ENCODE results near the gene SEPTIN8. TPM values are rescaled to one million over a fixed set of nuclear protein-coding genes. Genes with fewer than 3 reads are reported as not detected.

Gene SEPTIN8
- total RNA-seq, 2 experiments from 2014 or later, result 10.6 to 15.5 TPM

DNA sequence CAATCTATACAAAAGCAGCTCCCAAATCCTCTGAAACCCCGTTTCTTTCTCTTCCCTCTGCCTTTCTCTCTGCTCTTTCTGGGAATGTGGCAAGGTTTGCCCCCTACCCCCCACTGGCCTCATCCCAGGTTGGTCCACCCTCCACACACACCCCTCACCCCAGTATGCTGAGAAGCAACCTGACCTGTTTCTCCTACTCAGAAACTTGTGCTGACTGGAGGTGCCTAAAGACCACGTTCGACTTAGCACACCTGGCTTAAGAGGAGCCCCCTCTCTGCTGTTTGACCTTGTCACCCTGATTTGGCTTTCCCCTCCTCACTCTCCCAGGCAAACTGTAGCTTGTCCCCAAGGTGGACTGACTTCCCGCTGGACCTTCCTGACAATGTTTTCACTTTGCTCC, 1.1 kb upstream of the SEPTIN8 start:
- no peak overlapping the region for H2AFZ ChIP-seq (ENCODE audit: low read length)
- ChIA-PET CTCF (ENCODE audit: unreplicated experiment) (no interaction called here), POLR2A (no interaction called here)
- no peak overlapping the region for H3K27ac ChIP-seq (ENCODE audit: low read depth, low read length, poor library complexity, severe bottlenecking)
- no TSS peak for BruUV-seq (replicated peaks)
- no peak overlapping the region for H3K4me3 ChIP-seq (ENCODE audit: low read depth, low read length, poor library complexity, severe bottlenecking)
- peaks cover 7% of the 10 kb centered on the region for H3K4me1 ChIP-seq (ENCODE audit: insufficient read depth, low read length, poor library complexity, severe bottlenecking)
- no peaks in the 10 kb centered on the region for H3K36me3 ChIP-seq (ENCODE audit: insufficient read depth, low read length)
- H3K4me2 ChIP-seq (ENCODE audit: low read length), result no peak overlapping the region
- DNase-seq (ENCODE audit: low spot score), result no peak
- no peaks in the 10 kb centered on the region for H4K20me1 ChIP-seq (ENCODE audit: insufficient read depth, low read length)
- intact Hi-C loops (cut with micrococcal nuclease; ENCODE audit: unreplicated experiment), result no loop called here
- H3K9me3 ChIP-seq (ENCODE audit: low read length), result no peaks in the 10 kb centered on the region
- no peaks in the 10 kb centered on the region for H3K79me2 ChIP-seq (ENCODE audit: insufficient read depth, low read depth, low read length)
- no peak for TF ChIP-seq EZH2phosphoT487 (IDR thresholded peaks at IDR 0.05; ENCODE audit: borderline replicate concordance, low read depth, low read length)
- TF ChIP-seq, protein P1, sequence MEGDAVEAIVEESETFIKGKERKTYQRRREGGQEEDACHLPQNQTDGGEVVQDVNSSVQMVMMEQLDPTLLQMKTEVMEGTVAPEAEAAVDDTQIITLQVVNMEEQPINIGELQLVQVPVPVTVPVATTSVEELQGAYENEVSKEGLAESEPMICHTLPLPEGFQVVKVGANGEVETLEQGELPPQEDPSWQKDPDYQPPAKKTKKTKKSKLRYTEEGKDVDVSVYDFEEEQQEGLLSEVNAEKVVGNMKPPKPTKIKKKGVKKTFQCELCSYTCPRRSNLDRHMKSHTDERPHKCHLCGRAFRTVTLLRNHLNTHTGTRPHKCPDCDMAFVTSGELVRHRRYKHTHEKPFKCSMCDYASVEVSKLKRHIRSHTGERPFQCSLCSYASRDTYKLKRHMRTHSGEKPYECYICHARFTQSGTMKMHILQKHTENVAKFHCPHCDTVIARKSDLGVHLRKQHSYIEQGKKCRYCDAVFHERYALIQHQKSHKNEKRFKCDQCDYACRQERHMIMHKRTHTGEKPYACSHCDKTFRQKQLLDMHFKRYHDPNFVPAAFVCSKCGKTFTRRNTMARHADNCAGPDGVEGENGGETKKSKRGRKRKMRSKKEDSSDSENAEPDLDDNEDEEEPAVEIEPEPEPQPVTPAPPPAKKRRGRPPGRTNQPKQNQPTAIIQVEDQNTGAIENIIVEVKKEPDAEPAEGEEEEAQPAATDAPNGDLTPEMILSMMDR (conservative IDR thresholded peaks at IDR 0.05; ENCODE audit: low read length), result no peak
- H3K9me2 ChIP-seq (ENCODE audit: insufficient read depth, low read length), result no peaks in the 10 kb centered on the region

DNA sequence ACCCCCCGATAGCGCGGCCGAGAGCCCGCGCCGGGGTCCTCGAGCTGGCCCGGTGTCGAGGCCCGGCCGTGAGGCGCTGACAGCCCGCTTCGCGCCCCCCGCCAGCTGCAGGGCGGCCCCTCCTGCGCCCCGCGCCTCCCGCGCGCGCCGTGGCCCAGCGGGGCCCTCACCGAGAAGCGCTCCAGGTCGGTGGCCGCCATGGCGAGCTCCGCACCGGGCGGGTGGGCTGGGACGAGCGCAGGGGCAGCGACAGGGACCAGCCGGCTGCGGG, 166 bp downstream of the SEPTIN8 start:
- CTCF ChIA-PET (ENCODE audit: unreplicated experiment), result no interaction called here
- Histone ChIP-seq H3K9me2 (ENCODE audit: insufficient read depth, low read length) (no peaks in the 10 kb centered on the region), H3K9me3 (ENCODE audit: low read length) (no peaks in the 10 kb centered on the region), H3K4me2 (ENCODE audit: low read length) (peak overlapping the region; percentile 68), H3K27ac (ENCODE audit: low read depth, low read length, poor library complexity, severe bottlenecking) (no peak overlapping the region), H2AFZ (ENCODE audit: low read length) (0 out of 2 replicates have a peak overlapping the region, but pooled peaks have one; percentile 38), H3K36me3 (ENCODE audit: insufficient read depth, low read length) (no peaks in the 10 kb centered on the region), H4K20me1 (ENCODE audit: insufficient read depth, low read length) (no peaks in the 10 kb centered on the region), H3K4me1 (ENCODE audit: insufficient read depth, low read length, poor library complexity, severe bottlenecking) (peaks cover 7% of the 10 kb centered on the region), H3K4me3 (ENCODE audit: low read depth, low read length, poor library complexity, severe bottlenecking) (peak overlapping the region; percentile 70), H3K79me2 (ENCODE audit: insufficient read depth, low read depth, low read length) (no peaks in the 10 kb centered on the region)
- POLR2A ChIA-PET, result no interaction called here
- BruUV-seq (replicated peaks), result no TSS peak
- TF ChIP-seq EZH2phosphoT487 (IDR thresholded peaks at IDR 0.05; ENCODE audit: borderline replicate concordance, low read depth, low read length), result no peak
- TF ChIP-seq, protein P1 (conservative IDR thresholded peaks at IDR 0.05; ENCODE audit: low read length), result no peak
- intact Hi-C loops (cut with micrococcal nuclease; ENCODE audit: unreplicated experiment), result loop anchor here (1.0 kb wide), 1 partner anchor 18 kb away; no protein-coding TSS in a partner anchor
- no peak for DNase-seq (ENCODE audit: low spot score)

DNA sequence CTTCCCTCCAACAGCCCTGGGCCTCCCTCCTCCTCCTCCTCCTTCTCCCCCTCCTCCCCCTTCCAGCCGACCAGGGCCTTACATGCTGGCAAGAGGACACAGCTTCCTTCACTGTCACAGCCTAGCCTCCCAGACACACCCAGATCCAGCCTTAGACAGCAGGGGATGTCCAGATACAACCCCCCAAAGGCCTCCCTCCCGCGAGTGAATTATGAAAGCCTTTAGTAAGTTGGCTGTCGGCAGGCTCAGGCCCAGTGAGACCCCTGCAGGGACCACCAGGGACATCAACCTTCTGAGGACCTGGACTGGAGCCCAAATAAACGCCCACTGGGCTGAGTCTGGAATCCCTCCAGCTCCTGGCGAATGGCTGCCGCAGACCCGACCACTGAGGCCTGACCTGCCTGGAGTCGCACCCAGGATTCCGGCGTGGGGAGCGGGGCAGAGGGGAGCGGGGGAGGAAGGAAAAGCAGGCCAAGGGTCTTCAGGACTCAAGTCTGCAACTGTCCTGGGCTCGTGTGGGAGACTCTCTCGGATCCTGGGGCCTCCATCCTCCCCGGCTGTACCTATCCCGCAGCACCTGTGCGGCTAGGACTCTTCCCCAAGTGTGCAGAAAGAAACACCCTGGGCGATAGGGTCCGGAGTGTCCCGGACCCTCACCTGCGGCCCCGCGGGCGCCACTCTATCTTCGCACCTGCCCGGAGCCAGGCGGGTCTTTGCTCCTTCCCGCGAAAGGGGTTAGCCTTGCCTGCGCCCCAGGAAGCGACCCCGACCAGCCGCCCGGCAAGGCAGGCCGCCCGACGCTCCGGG, 705 bp downstream of the SEPTIN8 start:
- ChIA-PET POLR2A (no interaction called here), CTCF (ENCODE audit: unreplicated experiment) (no interaction called here)
- peaks cover 7% of the 10 kb centered on the region for H3K4me1 ChIP-seq (ENCODE audit: insufficient read depth, low read length, poor library complexity, severe bottlenecking)
- H3K27ac ChIP-seq (ENCODE audit: low read depth, low read length, poor library complexity, severe bottlenecking), result no peak overlapping the region
- TF ChIP-seq EZH2phosphoT487 (IDR thresholded peaks at IDR 0.05; ENCODE audit: borderline replicate concordance, low read depth, low read length), result no peak
- TF ChIP-seq, protein P1 (conservative IDR thresholded peaks at IDR 0.05; ENCODE audit: low read length), result no peak
- no peaks in the 10 kb centered on the region for H4K20me1 ChIP-seq (ENCODE audit: insufficient read depth, low read length)
- H3K4me3 ChIP-seq (ENCODE audit: low read depth, low read length, poor library complexity, severe bottlenecking), result peak overlapping the region; percentile 70
- no peaks in the 10 kb centered on the region for H3K9me3 ChIP-seq (ENCODE audit: low read length)
- H3K36me3 ChIP-seq (ENCODE audit: insufficient read depth, low read length), result no peaks in the 10 kb centered on the region
- no peak for DNase-seq (ENCODE audit: low spot score)
- peak overlapping the region; percentile 68 for H3K4me2 ChIP-seq (ENCODE audit: low read length)
- no peaks in the 10 kb centered on the region for H3K79me2 ChIP-seq (ENCODE audit: insufficient read depth, low read depth, low read length)
- no TSS peak for BruUV-seq (replicated peaks)
- no peaks in the 10 kb centered on the region for H3K9me2 ChIP-seq (ENCODE audit: insufficient read depth, low read length)
- 0 out of 2 replicates have a peak overlapping the region, but pooled peaks have one; percentile 38 for H2AFZ ChIP-seq (ENCODE audit: low read length)
- intact Hi-C loops (cut with micrococcal nuclease; ENCODE audit: unreplicated experiment), result loop anchor here (1.0 kb wide), 1 partner anchor 19 kb away; no protein-coding TSS in a partner anchor
